ENCODE results near the gene CDKN1B. TPM values are rescaled to one million over a fixed set of nuclear protein-coding genes. Genes with fewer than 3 reads are reported as not detected.

Gene CDKN1B
- total and polyA plus RNA-seq, 2 donors from 2014 or later = 27.9 to 52.3 TPM

GRCh38 chr12:12757121-12757520 is 40.0 kb downstream of the CDKN1B start:
- intact Hi-C loops (cut with DNase I) = no loop called here
- no peak for TF ChIP-seq CTCF (IDR thresholded peaks at IDR 0.05; ENCODE audit: borderline replicate concordance, extremely low read depth, insufficient read depth)
- no peak for FAIRE-seq

GRCh38 chr12:12759234-12759915 is 42.2 kb downstream of the CDKN1B start:
- Histone ChIP-seq H3K27me3 (ENCODE audit: control insufficient read depth, insufficient read depth, low read length) (no peaks in the 10 kb centered on the region), H3K36me3 (ENCODE audit: control insufficient read depth in 2 of 3, insufficient read depth in 3 of 3, low read length in 3 of 3) (no peaks in the 10 kb centered on the region), H3K9ac (ENCODE audit: low read length in 3 of 3) (no peak overlapping the region), H3K4me3 (ENCODE audit: low read length in 3 of 3) (no peak overlapping the region), H3K4me1 (ENCODE audit: control insufficient read depth in 2 of 3, insufficient read depth in 2 of 3, low read depth in 1 of 3, low read length in 3 of 3) (no peaks in the 10 kb centered on the region), H3K27ac (ENCODE audit: low read depth in 2 of 2, low read length in 2 of 2) (no peak overlapping the region), H3K9me3 (ENCODE audit: control insufficient read depth in 2 of 3, insufficient read depth in 1 of 3, low read length in 3 of 3) (no peaks in the 10 kb centered on the region)
- intact Hi-C loops (cut with DNase I) = no loop called here
- FAIRE-seq = no peak
- no peak for DNase-seq
- no peak for TF ChIP-seq CTCF (IDR thresholded peaks at IDR 0.05; ENCODE audit: borderline replicate concordance, extremely low read depth, insufficient read depth)

More at GRCh38 chr12:12757121-12757520, 40.0 kb downstream of the CDKN1B start:
- H3K9me3 ChIP-seq (ENCODE audit: control insufficient read depth in 2 of 3, insufficient read depth in 1 of 3, low read length in 3 of 3) = no peaks in the 10 kb centered on the region
- H3K27me3 ChIP-seq (ENCODE audit: control insufficient read depth, insufficient read depth, low read length) = no peaks in the 10 kb centered on the region
- no peak overlapping the region for H3K9ac ChIP-seq (ENCODE audit: low read length in 3 of 3)
- no peak overlapping the region for H3K27ac ChIP-seq (ENCODE audit: low read depth in 2 of 2, low read length in 2 of 2)
- no peaks in the 10 kb centered on the region for H3K36me3 ChIP-seq (ENCODE audit: control insufficient read depth in 2 of 3, insufficient read depth in 3 of 3, low read length in 3 of 3)
- no peak for DNase-seq
- H3K4me3 ChIP-seq (ENCODE audit: low read length in 3 of 3) = no peak overlapping the region
- H3K4me1 ChIP-seq (ENCODE audit: control insufficient read depth in 2 of 3, insufficient read depth in 2 of 3, low read depth in 1 of 3, low read length in 3 of 3) = no peaks in the 10 kb centered on the region

- Histone ChIP-seq H3K27ac (ENCODE audit: low read depth in 2 of 2, low read length in 2 of 2) (no peak overlapping the region), H3K27me3 (ENCODE audit: control insufficient read depth, insufficient read depth, low read length) (no peaks in the 10 kb centered on the region), H3K9ac (ENCODE audit: low read length in 3 of 3) (no peak overlapping the region), H3K4me1 (ENCODE audit: control insufficient read depth in 2 of 3, insufficient read depth in 2 of 3, low read depth in 1 of 3, low read length in 3 of 3) (no peaks in the 10 kb centered on the region), H3K4me3 (ENCODE audit: low read length in 3 of 3) (no peak overlapping the region), H3K36me3 (ENCODE audit: control insufficient read depth in 2 of 3, insufficient read depth in 3 of 3, low read length in 3 of 3) (no peaks in the 10 kb centered on the region), H3K9me3 (ENCODE audit: control insufficient read depth in 2 of 3, insufficient read depth in 1 of 3, low read length in 3 of 3) (no peaks in the 10 kb centered on the region)
- DNase-seq = no peak
- intact Hi-C loops (cut with DNase I) = no loop called here
- FAIRE-seq = no peak
- no peak for TF ChIP-seq CTCF (IDR thresholded peaks at IDR 0.05; ENCODE audit: borderline replicate concordance, extremely low read depth, insufficient read depth)
Measured at GRCh38 chr12:12764824-12765223, 47.7 kb downstream of the CDKN1B start.

- H3K27ac ChIP-seq (ENCODE audit: low read depth in 2 of 2, low read length in 2 of 2) = no peak overlapping the region
- no peak for FAIRE-seq
- intact Hi-C loops (cut with DNase I) = no loop called here
Measured at GRCh38 chr12:12770262-12770661, 53.1 kb downstream of the CDKN1B start.

More at GRCh38 chr12:12770262-12770661, 53.1 kb downstream of the CDKN1B start:
- no peak overlapping the region for H3K9ac ChIP-seq (ENCODE audit: low read length in 3 of 3)
- no peak for DNase-seq
- no peak for TF ChIP-seq CTCF (IDR thresholded peaks at IDR 0.05; ENCODE audit: borderline replicate concordance, extremely low read depth, insufficient read depth)
- H3K4me1 ChIP-seq (ENCODE audit: control insufficient read depth in 2 of 3, insufficient read depth in 2 of 3, low read depth in 1 of 3, low read length in 3 of 3) = no peaks in the 10 kb centered on the region
- no peaks in the 10 kb centered on the region for H3K36me3 ChIP-seq (ENCODE audit: control insufficient read depth in 2 of 3, insufficient read depth in 3 of 3, low read length in 3 of 3)
- H3K27me3 ChIP-seq (ENCODE audit: control insufficient read depth, insufficient read depth, low read length) = no peaks in the 10 kb centered on the region
- no peaks in the 10 kb centered on the region for H3K9me3 ChIP-seq (ENCODE audit: control insufficient read depth in 2 of 3, insufficient read depth in 1 of 3, low read length in 3 of 3)
- H3K4me3 ChIP-seq (ENCODE audit: low read length in 3 of 3) = no peak overlapping the region
